ENCODE measurements around the gene CYBC1. TPM values are rescaled to one million over a fixed set of nuclear protein-coding genes. Genes with fewer than 3 reads are reported as not detected.

Gene CYBC1
- total RNA-seq, 2 experiments from 2014 or later = 269 to 378 TPM

GRCh38 chr17:82452162-82452561 is 1.6 kb upstream of the CYBC1 start:
- DNase-seq (no peak), ATAC-seq (no peak)
- Mint-ChIP-seq H3K9me3 (ENCODE audit: low read depth) (no peaks in the 10 kb centered on the region), H3K36me3 (peaks cover 40% of the 10 kb centered on the region), H3K27ac (peak overlapping the region; percentile 95), H3K27me3 (no peaks in the 10 kb centered on the region), H3K4me3 (peak overlapping the region; percentile 21), H3K4me1 (peaks cover 44% of the 10 kb centered on the region)
- CTCF ChIA-PET = no interaction called here

GRCh38 chr17:82449883-82450356 is 632 bp downstream of the CYBC1 start:
- Mint-ChIP-seq H3K9me3 (ENCODE audit: low read depth) (no peaks in the 10 kb centered on the region), H3K27ac (peak overlapping the region; percentile 95), H3K4me1 (peaks cover 45% of the 10 kb centered on the region), H3K4me3 (peak overlapping the region; percentile 91), H3K27me3 (no peaks in the 10 kb centered on the region), H3K36me3 (peaks cover 45% of the 10 kb centered on the region)
- DNase-seq (peak; percentile 59), ATAC-seq (peak; percentile 2)
- CTCF ChIA-PET = interaction anchor here (0.9 to 1.5 kb wide), 6 partner anchors 8 to 104 kb away, joined by 3 to 12 read pairs (median 4); no protein-coding TSS in a partner anchor

DNA sequence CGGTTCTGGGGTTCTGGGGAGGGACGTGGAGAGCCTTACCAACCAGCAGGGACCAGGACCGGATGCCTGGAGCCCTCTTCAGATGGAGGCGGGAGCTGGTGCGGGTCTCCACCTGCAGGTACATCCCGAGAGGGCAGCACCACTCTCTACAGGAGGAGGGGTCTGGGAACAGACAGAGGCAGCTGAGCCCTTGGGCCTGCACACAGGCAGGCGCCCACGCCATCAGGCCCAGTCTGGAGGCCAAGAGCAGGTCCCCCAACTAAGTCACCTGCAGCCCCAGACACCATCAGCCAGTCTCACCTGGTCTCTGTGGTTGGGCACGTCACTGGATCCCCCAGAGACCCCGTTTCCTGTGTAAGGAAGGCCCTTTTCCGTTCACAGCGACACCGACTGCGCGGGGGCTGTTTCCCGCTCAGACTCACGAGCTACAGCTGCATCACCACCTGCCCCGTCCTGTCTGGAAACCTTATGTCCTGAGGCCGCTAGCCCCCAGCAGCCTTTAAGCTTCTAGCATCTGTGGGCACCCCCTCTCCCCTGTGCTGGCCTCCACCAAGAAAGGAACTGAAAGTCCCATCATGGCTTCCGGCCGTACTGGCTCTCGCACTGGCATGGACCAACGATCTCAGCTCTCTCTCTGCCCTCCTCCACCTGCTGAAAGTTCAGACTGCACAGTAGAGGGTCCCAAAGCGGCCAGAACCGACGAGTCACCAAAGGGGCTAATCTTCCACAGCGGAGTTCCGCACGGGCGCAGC is 1.2 kb downstream of the CYBC1 start:
- no peaks in the 10 kb centered on the region for H3K27me3 Mint-ChIP-seq
- CTCF ChIA-PET = interaction anchor here (0.9 to 1.5 kb wide), 8 partner anchors 8 to 104 kb away, joined by 3 to 12 read pairs (median 4); no protein-coding TSS in a partner anchor

DNA sequence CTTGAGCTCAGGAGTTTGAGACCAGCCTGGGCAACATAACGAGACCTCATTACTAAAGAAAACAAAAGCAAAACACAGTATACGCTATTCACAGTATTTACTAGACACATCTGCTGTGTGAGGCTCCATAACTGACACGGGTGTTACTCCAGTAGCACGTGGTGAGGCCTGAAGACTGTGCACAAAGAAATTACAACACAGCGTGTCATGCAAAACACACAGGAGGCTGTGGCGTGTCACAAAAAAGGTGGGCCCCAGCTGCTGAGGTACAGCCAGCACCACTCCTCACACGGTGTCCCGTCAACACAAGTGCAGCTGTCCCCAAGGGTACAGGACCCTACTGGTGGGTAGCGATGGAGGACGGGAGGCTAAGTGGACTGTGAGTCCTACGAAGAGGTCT is 2.7 kb downstream of the CYBC1 start:
- no peak for ATAC-seq
- H3K27ac Mint-ChIP-seq = peak overlapping the region; percentile 71
- H3K4me1 Mint-ChIP-seq = peaks cover 44% of the 10 kb centered on the region
- H3K36me3 Mint-ChIP-seq = peaks cover 43% of the 10 kb centered on the region
- H3K9me3 Mint-ChIP-seq (ENCODE audit: low read depth) = no peaks in the 10 kb centered on the region
- H3K4me3 Mint-ChIP-seq = peak overlapping the region; percentile 39
- no peak for DNase-seq
- H3K27me3 Mint-ChIP-seq = no peaks in the 10 kb centered on the region
- CTCF ChIA-PET = no interaction called here

More for the DNA sequence above, 1.2 kb downstream of the CYBC1 start:
- Mint-ChIP-seq H3K27ac (peak overlapping the region; percentile 95), H3K4me1 (peaks cover 45% of the 10 kb centered on the region), H3K4me3 (peak overlapping the region; percentile 91), H3K36me3 (peaks cover 44% of the 10 kb centered on the region), H3K9me3 (ENCODE audit: low read depth) (no peaks in the 10 kb centered on the region)
- peak; percentile 88 for DNase-seq
- peak; percentile 38 for ATAC-seq

- DNase-seq = no peak
- no peaks in the 10 kb centered on the region for H3K9me3 Mint-ChIP-seq (ENCODE audit: low read depth)
- no peak overlapping the region for H3K4me3 Mint-ChIP-seq
- H3K27me3 Mint-ChIP-seq = no peaks in the 10 kb centered on the region
- ATAC-seq = no peak
- H3K27ac Mint-ChIP-seq = no peak overlapping the region
- peaks cover 41% of the 10 kb centered on the region for H3K36me3 Mint-ChIP-seq
- peaks cover 35% of the 10 kb centered on the region for H3K4me1 Mint-ChIP-seq
- CTCF ChIA-PET = interaction anchor here (0.7 to 1.9 kb wide), 2 partner anchors 108 to 134 kb away, joined by 3 to 6 read pairs; no protein-coding TSS in a partner anchor
Measured at GRCh38 chr17:82446649-82447048, 3.9 kb downstream of the CYBC1 start.

- peaks cover 41% of the 10 kb centered on the region for H3K36me3 Mint-ChIP-seq
- no peak overlapping the region for H3K27ac Mint-ChIP-seq
- no peaks in the 10 kb centered on the region for H3K27me3 Mint-ChIP-seq
- ATAC-seq (no peak), DNase-seq (no peak)
- H3K4me3 Mint-ChIP-seq = no peak overlapping the region
- CTCF ChIA-PET = interaction anchor here (1.9 kb wide), 1 partner anchor 108 kb away, joined by 6 read pairs; no protein-coding TSS in a partner anchor
- H3K9me3 Mint-ChIP-seq (ENCODE audit: low read depth) = no peaks in the 10 kb centered on the region
- H3K4me1 Mint-ChIP-seq = peaks cover 30% of the 10 kb centered on the region
Measured at GRCh38 chr17:82446124-82446523, 4.4 kb downstream of the CYBC1 start.

GRCh38 chr17:82445542-82445941 is 5.0 kb downstream of the CYBC1 start:
- Mint-ChIP-seq H3K27me3 (no peaks in the 10 kb centered on the region), H3K4me1 (peaks cover 26% of the 10 kb centered on the region), H3K36me3 (peaks cover 41% of the 10 kb centered on the region), H3K4me3 (no peak overlapping the region), H3K9me3 (ENCODE audit: low read depth) (no peaks in the 10 kb centered on the region), H3K27ac (no peak overlapping the region)
- CTCF ChIA-PET = interaction anchor here (1.9 kb wide), 1 partner anchor 109 kb away, joined by 6 read pairs; no protein-coding TSS in a partner anchor
- no peak for ATAC-seq
- DNase-seq = no peak

DNA sequence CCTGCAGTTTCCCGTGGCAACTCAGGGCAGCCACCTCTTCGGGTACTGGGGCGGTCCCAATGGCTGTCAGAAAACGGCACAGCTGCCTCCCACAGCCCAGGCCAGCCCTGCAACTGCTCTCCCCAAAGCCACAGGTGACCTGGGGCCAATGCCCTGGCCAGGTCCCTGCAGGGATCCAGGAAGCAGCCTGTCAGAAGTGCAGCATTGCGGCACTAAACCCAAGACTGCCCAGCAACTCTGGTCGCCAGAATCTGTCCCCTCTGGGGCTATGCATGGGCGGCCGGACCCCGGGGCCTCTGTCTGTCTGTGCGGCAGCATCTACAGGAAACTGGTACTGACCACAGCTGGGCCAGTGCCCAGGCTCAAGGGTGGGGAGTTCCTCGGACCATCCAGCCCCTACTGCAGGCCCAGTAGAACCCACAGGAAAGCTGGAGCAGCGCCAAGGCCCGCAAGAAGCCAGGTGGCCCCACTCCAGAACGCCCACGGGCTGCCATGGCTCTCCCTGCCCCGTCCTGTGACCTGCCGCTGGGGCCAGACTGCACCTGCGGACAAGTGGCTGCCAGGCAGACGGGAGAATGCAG is 5.5 kb downstream of the CYBC1 start:
- H3K4me3 Mint-ChIP-seq = no peak overlapping the region
- H3K9me3 Mint-ChIP-seq (ENCODE audit: low read depth) = no peaks in the 10 kb centered on the region
- no peak for DNase-seq
- no peaks in the 10 kb centered on the region for H3K27me3 Mint-ChIP-seq
- CTCF ChIA-PET = interaction anchor here (1.9 kb wide), 1 partner anchor 109 kb away, joined by 6 read pairs; no protein-coding TSS in a partner anchor
- H3K4me1 Mint-ChIP-seq = peaks cover 26% of the 10 kb centered on the region
- H3K27ac Mint-ChIP-seq = no peak overlapping the region
- no peak for ATAC-seq
- peaks cover 41% of the 10 kb centered on the region for H3K36me3 Mint-ChIP-seq

- Mint-ChIP-seq H3K4me3 (no peak overlapping the region), H3K27ac (no peak overlapping the region), H3K36me3 (peaks cover 35% of the 10 kb centered on the region), H3K4me1 (peaks cover 26% of the 10 kb centered on the region), H3K27me3 (no peaks in the 10 kb centered on the region), H3K9me3 (ENCODE audit: low read depth) (no peaks in the 10 kb centered on the region)
- DNase-seq (no peak), ATAC-seq (no peak)
- CTCF ChIA-PET = no interaction called here
Measured at GRCh38 chr17:82444284-82444893, 6.2 kb downstream of the CYBC1 start.

GRCh38 chr17:82443465-82444283 is 6.9 kb downstream of the CYBC1 start:
- H3K4me3 Mint-ChIP-seq = no peak overlapping the region
- DNase-seq = no peak
- peaks cover 22% of the 10 kb centered on the region for H3K4me1 Mint-ChIP-seq
- peaks cover 29% of the 10 kb centered on the region for H3K36me3 Mint-ChIP-seq
- H3K27me3 Mint-ChIP-seq = no peaks in the 10 kb centered on the region
- no peak overlapping the region for H3K27ac Mint-ChIP-seq
- ATAC-seq = no peak
- no peaks in the 10 kb centered on the region for H3K9me3 Mint-ChIP-seq (ENCODE audit: low read depth)
- CTCF ChIA-PET = interaction anchor here (1.1 kb wide), 1 partner anchor 19 kb away, joined by 3 read pairs; no protein-coding TSS in a partner anchor

GRCh38 chr17:82442643-82443464 is 7.7 kb downstream of the CYBC1 start:
- ATAC-seq = no peak
- Mint-ChIP-seq H3K9me3 (ENCODE audit: low read depth) (no peaks in the 10 kb centered on the region), H3K27me3 (no peaks in the 10 kb centered on the region), H3K4me3 (no peak overlapping the region), H3K4me1 (peaks cover 20% of the 10 kb centered on the region), H3K36me3 (peaks cover 28% of the 10 kb centered on the region), H3K27ac (no peak overlapping the region)
- CTCF ChIA-PET = interaction anchor here (1.1 kb wide), 1 partner anchor 18 kb away, joined by 3 read pairs; no protein-coding TSS in a partner anchor
- no peak for DNase-seq
